GM10266 (cell line): ENCODE data around the gene WDR76.

Experiments used
- DNase-seq: peaks from one replicate; pipeline ENCODE4 v3.0.0; 2012; ENCODE audit errors: extremely low spot score
- TF ChIP-seq, protein P1 (sequence below): IDR thresholded peaks from 2 replicates; pipeline ENCODE4 v1.5.1; 2012; ENCODE audit warnings: mild to moderate bottlenecking, low read depth; ENCODE audit not compliant: control insufficient read depth, insufficient read depth; ENCODE audit errors: missing control alignments

The WDR76 gene

DNA sequence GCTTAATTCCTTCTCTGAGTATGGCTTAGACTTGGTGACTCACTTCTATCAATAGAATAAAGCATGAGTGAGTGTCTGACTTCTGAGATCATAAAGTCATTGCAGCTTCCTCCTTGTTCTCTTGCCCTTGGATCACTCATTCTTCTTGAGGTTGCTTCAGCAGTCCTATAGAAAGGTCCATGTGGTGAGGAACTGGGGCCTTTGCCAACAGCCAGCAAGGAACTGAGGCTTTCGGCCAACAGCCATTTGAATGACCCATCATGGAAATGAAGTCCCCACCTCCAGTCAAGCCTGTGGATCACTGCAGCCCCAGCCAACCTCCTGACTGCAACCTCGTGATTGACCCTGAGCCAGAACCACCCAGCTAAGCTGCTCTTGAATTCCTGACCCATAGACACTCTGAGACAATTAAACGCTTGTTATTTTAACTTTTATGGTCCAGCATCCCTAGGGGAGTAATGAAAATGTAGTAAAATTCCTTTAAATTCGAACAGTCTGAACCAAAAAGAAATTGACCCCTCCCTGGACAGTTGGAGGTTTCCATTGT is 84.5 kb downstream of the WDR76 start:
- DNase-seq: no peak
- TF ChIP-seq, protein P1, sequence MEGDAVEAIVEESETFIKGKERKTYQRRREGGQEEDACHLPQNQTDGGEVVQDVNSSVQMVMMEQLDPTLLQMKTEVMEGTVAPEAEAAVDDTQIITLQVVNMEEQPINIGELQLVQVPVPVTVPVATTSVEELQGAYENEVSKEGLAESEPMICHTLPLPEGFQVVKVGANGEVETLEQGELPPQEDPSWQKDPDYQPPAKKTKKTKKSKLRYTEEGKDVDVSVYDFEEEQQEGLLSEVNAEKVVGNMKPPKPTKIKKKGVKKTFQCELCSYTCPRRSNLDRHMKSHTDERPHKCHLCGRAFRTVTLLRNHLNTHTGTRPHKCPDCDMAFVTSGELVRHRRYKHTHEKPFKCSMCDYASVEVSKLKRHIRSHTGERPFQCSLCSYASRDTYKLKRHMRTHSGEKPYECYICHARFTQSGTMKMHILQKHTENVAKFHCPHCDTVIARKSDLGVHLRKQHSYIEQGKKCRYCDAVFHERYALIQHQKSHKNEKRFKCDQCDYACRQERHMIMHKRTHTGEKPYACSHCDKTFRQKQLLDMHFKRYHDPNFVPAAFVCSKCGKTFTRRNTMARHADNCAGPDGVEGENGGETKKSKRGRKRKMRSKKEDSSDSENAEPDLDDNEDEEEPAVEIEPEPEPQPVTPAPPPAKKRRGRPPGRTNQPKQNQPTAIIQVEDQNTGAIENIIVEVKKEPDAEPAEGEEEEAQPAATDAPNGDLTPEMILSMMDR: no peak

DNA sequence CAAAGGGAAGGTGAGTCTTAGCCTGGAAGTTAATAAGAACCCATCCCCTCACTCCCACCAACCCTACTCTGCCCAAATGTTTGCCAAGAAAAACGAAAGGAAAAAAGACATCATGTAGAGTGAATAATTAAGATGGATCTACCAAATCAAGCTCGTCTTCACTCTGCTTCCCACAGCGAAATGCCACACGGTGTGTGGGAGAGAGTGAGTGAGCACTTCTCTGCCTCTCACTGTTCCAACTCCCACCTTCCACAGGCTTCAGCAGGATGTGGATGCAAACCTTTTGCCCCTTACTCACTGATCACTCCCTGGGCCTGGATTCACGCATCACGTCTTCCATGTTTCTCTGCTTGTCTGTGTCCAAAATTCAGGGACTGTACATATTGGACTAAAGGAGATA is 85.4 kb downstream of the WDR76 start:
- DNase-seq: no peak
- TF ChIP-seq, protein P1: no peak

DNA sequence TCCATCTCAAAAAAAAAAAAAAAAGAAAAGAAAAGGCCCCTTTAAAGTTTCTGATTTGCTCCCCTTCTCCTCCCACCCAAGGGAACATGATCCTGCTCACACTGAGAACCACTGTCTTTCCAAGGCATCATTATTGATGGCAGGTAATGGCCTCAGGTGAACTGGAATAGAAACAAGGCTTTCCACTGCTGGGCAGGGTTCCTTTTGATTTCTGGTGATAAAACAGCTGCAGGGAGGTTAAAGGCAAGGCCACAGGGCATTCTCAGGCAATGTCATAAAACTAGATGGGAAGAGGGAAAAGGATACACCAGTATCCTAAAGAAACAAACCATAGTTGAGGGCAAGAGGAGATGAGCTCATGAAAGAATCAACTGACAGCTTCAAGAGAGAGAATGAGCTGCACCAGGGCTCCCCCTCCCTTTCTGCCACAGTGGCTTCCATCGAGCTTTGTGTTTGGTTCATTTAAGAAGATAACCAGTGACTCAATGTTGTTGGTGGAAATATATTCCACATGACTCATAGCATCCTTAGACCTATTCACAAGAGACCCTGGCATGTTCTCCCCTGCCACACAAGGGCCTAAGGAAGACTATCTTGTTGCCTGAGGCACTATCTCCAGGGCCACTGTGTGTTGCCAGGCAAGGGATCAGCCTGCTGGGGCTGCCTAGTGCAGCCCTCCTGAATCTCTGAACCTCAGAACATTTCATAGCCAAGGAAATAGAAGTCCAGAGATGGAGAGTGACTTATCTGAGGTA is 86.4 kb downstream of the WDR76 start:
- no peak for DNase-seq
- TF ChIP-seq, protein P1: no peak

DNA sequence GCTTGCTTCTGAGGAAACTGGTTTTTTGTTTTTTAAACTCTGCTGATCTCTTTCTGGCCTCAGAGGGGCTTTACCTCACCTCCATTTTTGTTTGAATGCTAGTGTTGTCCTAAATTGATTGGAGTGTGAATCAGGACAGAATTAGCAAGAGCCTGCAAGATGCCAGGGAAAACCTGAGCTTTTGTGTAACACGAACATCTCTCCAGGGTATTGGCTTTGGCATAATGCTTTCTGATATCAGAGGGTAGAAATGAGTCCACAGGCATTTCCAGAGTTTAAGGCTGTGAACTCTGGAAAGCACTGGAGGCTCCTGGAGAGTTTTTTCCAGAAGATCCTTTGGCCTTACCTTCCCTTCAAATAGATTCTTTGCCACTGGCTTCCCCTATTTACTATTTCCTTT is 87.1 kb downstream of the WDR76 start:
- TF ChIP-seq, protein P1: no peak
- no peak for DNase-seq

DNA sequence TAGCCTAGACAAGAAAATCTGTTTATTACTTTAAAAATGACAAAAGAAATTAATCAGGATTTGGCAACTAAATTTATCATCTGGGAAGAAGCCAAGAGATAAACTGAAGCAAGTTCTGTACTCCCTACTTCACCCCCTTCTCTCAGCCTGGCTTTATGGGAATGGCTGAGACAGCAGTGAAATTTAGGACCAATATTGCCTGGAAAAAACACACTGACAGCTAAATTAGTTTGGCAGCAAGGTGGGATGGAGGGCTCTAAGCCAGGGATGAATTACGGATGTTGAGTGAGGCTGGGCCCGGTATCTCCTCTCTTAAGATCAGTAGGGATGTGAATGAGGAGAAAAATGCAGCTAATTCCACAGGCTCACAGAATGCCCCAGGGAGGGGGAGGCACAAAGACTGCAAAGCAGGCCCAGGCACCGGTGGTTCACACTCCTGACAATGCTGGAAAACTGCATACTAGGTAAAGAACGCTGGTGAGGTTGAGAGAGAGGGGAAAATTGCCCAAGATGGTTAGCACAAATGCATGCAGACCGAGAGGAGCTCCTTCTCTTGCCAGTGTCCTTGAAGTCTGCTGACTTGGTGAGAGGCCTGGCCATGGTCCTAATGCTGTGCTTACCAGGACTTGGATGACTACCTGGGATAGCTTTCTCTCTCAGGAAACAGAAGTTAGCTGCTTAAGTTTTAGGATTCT is 89.0 kb downstream of the WDR76 start:
- no peak for DNase-seq
- TF ChIP-seq, protein P1: no peak

DNA sequence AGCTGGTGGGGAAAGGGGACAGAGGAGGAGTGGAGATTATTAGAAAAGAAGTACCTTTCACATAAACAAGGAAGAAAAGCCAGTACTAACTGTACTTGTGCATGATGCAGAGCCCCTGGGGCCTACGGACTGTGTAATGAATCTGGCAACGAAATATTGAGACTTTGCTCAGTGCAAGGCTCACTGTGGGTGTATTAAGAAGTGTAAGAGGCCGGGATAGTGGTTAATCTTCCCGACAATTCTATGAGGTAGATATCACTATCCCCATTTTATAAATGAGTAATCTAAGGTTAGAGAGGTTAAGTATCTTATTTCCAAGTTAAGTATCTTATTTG is 89.5 kb downstream of the WDR76 start:
- TF ChIP-seq, protein P1: no peak

More for the DNA sequence above, 89.5 kb downstream of the WDR76 start:
- DNase-seq: no peak
